HepG2 (cell line): ENCODE data around the gene UBE2D3. TPM values are rescaled to one million over a fixed set of nuclear protein-coding genes. Genes with fewer than 3 reads are reported as not detected.

Source experiments
- CREB3 ChIP-seq: sonication (generic); formaldehyde crosslinking; IDR thresholded peaks from 2 replicates; pipeline ENCODE4 v1.5.0; 2020; ENCODE audit warnings: missing genetic modification reagents
- HNF4A ChIP-seq: sonication (generic); formaldehyde crosslinking; IDR thresholded peaks from 2 replicates; pipeline ENCODE4 v1.4.0; 2020; ENCODE audit warnings: missing genetic modification reagents
- IKZF1 ChIP-seq: fragments of 450-650 bp; IDR thresholded peaks from 2 replicates; pipeline ENCODE4 v1.7.1; 2016
- KDM5A ChIP-seq: fragments of 200-600 bp; sonication (generic); IDR thresholded peaks from 2 replicates; pipeline ENCODE4 v1.7.0; 2018; ENCODE audit warnings: antibody characterized with exemption, mild to moderate bottlenecking, low read length, borderline replicate concordance
- MZF1 ChIP-seq: sonication (generic); formaldehyde crosslinking; IDR thresholded peaks from 2 replicates; pipeline ENCODE4 v1.8.1; 2023; ENCODE audit warnings: mild to moderate bottlenecking, missing genetic modification reagents, borderline replicate concordance
- NR2F1 ChIP-seq, 2 experiments: fragments of 450-650 bp in 1 of 2; formaldehyde crosslinking in 1 of 2; IDR thresholded peaks; 2 replicates each; pipeline versions ENCODE4 v1.5.0 to v1.6.1; 2016 to 2020; ENCODE audit warnings: mild to moderate bottlenecking in 1 of 2, missing compliant biosample characterization in 1 of 2, missing genetic modification reagents in 1 of 2, moderate library complexity in 1 of 2
- PCBP1 ChIP-seq: fragments of 200-400 bp; formaldehyde crosslinking; IDR thresholded peaks from 2 replicates; pipeline ENCODE4 v1.6.1; 2017; ENCODE audit warnings: mild to moderate bottlenecking, low read depth, low read length, borderline replicate concordance
- PHF20 ChIP-seq: sonication (generic); formaldehyde crosslinking; IDR thresholded peaks from 2 replicates; pipeline ENCODE4 v1.5.0; 2020; ENCODE audit warnings: mild to moderate bottlenecking, missing genetic modification reagents
- RBM39 ChIP-seq: fragments of 200-400 bp; formaldehyde crosslinking; IDR thresholded peaks from one replicate; pipeline ENCODE4 v1.6.1; 2018; ENCODE audit warnings: antibody characterized with exemption, mild to moderate bottlenecking, low read depth, low read length; ENCODE audit not compliant: poor library complexity, severe bottlenecking
- RFXANK ChIP-seq: IDR thresholded peaks from 2 replicates; pipeline ENCODE4 v1.6.1; 2016
- SMARCC2 ChIP-seq: fragments of 450-650 bp; IDR thresholded peaks from 2 replicates; pipeline ENCODE4 v1.6.1; 2017; ENCODE audit warnings: antibody characterized with exemption, mild to moderate bottlenecking
- SNAPC4 ChIP-seq: sonication (generic); formaldehyde crosslinking; IDR thresholded peaks from 2 replicates; pipeline ENCODE4 v1.4.0; 2020; ENCODE audit warnings: mild to moderate bottlenecking, missing genetic modification reagents
- SOX6 ChIP-seq, 2 experiments: fragments of 450-650 bp in 1 of 2; sonication (generic) in 1 of 2; formaldehyde crosslinking in 1 of 2; IDR thresholded peaks; 2 replicates each; pipeline versions ENCODE4 v1.4.0 to v1.6.1; 2017 to 2020; ENCODE audit warnings: antibody characterized with exemption in 1 of 2, mild to moderate bottlenecking in 1 of 2, missing genetic modification reagents in 1 of 2
- SRSF4 ChIP-seq: fragments of 200-400 bp; formaldehyde crosslinking; IDR thresholded peaks from one replicate; pipeline ENCODE4 v1.6.1; 2018; ENCODE audit warnings: mild to moderate bottlenecking, low read depth, low read length, moderate library complexity; ENCODE audit not compliant: poor library complexity, severe bottlenecking
- ZNF292 ChIP-seq: sonication (generic); formaldehyde crosslinking; IDR thresholded peaks from 2 replicates; pipeline ENCODE4 v1.8.1; 2022; ENCODE audit warnings: mild to moderate bottlenecking, low read depth, missing genetic modification reagents, borderline replicate concordance
- ZNF432 ChIP-seq: sonication (generic); formaldehyde crosslinking; IDR thresholded peaks from 2 replicates; pipeline ENCODE4 v1.5.0; 2020; ENCODE audit warnings: missing genetic modification reagents, mild to moderate bottlenecking, borderline replicate concordance
- ZNF589 ChIP-seq: sonication (generic); formaldehyde crosslinking; conservative IDR thresholded peaks from 2 replicates; pipeline ENCODE4 v1.8.0; 2022; ENCODE audit warnings: mild to moderate bottlenecking, moderate library complexity, missing genetic modification reagents
- ZNF605 ChIP-seq: sonication (generic); formaldehyde crosslinking; IDR thresholded peaks from 2 replicates; pipeline ENCODE4 v1.8.0; 2022; ENCODE audit warnings: mild to moderate bottlenecking, missing genetic modification reagents
- ZNF766 ChIP-seq: sonication (generic); formaldehyde crosslinking; IDR thresholded peaks from 2 replicates; pipeline ENCODE4 v1.5.0; 2020; ENCODE audit warnings: missing genetic modification reagents, borderline replicate concordance
- polyA plus RNA-seq, 8 experiments: library from polyadenylated mRNA; depleted of rRNA in 3 of 8; stranded (reverse) in 7 of 8; unstranded in 1 of 8; fragments of >200 nt; fragmentation: Illumina TruSeq in 4 of 8; extraction: Trizol in 4 of 8; gene quantifications; 2 replicates each; pipeline versions ENCODE4 v1.2.1 to v1.2.3, GENCODE V29; 2011 to 2016; ENCODE audit warnings: low read depth in 4 of 8, missing spikeins in 1 of 8, mixed read lengths in 1 of 8; ENCODE audit not compliant: insufficient read depth in 1 of 8
- total RNA-seq, 5 experiments: library from RNA; depleted of rRNA; stranded (reverse); fragments of >200 nt; fragmentation: Illumina TruSeq; extraction: Trizol; gene quantifications; 2 replicates each; pipeline ENCODE4 v1.2.3, GENCODE V29; 2016; ENCODE audit warnings: low read depth in 1 of 5
- TF ChIP-seq, protein P1 (sequence below): sonication (generic); formaldehyde crosslinking; IDR thresholded peaks from 2 replicates; pipeline ENCODE4 v1.4.0; 2020; ENCODE audit warnings: missing genetic modification reagents
- TF ChIP-seq, protein P2 (sequence below): sonication (generic); formaldehyde crosslinking; IDR thresholded peaks from 2 replicates; pipeline ENCODE4 v1.5.0; 2020; ENCODE audit warnings: missing genetic modification reagents

Gene UBE2D3
- total and polyA plus RNA-seq, 2 of the 13 experiments (the other 11 are each of a cell fraction or from before 2014, with no cell fraction given), result 224 to 293 TPM

DNA sequence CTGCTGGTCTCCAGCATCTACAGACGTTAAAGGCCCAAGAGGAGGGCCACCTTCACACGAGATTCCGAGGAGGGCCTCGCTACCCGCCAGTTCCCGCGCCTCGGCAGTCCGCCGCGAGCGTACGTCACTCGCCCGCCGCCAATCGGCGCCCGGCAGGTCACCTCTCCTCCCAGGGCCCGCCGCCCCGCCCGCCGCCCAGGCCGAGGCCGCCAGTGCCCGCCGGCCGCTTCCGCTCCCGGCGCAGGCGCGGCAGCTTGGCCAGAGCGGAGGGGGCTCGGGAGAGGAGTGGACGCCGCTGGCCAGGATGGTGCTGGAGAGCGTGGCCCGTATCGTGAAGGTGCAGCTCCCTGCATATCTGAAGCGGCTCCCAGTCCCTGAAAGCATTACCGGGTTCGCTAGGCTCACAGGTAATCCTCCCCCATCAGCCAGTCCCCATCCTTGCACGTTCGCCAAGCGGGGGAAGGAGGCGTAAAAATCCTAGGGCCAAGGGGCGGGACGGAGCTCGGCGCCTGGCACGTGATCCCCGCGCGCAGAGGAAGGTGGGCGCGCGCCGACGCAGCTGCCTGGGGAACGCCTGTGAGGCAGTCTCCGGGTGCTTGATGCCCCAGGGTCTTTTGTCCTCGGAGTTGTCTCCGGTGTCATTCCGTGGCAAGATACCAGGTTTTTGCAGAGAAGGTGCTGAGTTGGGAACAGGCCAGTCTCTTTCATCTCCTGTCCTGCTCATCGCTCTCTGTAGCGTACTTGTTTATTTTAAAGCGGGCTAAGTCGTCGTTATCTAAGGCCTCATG lies 41.6 kb upstream of the UBE2D3 start, which contains the start of gene CISD2 (continued):
- no peak for TF ChIP-seq IKZF1
- TF ChIP-seq ZNF432, result no peak
- no peak for TF ChIP-seq SOX6 (IDR thresholded peaks at IDR 0.05)
- peak; percentile 50 for TF ChIP-seq SOX6 (CRISPR knock-in tag; IDR thresholded peaks at IDR 0.05)
- TF ChIP-seq NR2F1 (CRISPR knock-in tag; IDR thresholded peaks at IDR 0.05), result peak; percentile 10 to 32; a peak in 1 of 4 replicates
- TF ChIP-seq ZNF766, result no peak
- TF ChIP-seq KDM5A, result no peak
- TF ChIP-seq RFXANK (CRISPR knock-in tag), result peak; percentile 74; the same call in 1 of the 2 replicates
- peak; percentile 98 for TF ChIP-seq ZNF605 (CRISPR knock-in tag)
- TF ChIP-seq PCBP1, result no peak
- peak; percentile 60 for TF ChIP-seq PHF20 (CRISPR knock-in tag)
- TF ChIP-seq, protein P1, sequence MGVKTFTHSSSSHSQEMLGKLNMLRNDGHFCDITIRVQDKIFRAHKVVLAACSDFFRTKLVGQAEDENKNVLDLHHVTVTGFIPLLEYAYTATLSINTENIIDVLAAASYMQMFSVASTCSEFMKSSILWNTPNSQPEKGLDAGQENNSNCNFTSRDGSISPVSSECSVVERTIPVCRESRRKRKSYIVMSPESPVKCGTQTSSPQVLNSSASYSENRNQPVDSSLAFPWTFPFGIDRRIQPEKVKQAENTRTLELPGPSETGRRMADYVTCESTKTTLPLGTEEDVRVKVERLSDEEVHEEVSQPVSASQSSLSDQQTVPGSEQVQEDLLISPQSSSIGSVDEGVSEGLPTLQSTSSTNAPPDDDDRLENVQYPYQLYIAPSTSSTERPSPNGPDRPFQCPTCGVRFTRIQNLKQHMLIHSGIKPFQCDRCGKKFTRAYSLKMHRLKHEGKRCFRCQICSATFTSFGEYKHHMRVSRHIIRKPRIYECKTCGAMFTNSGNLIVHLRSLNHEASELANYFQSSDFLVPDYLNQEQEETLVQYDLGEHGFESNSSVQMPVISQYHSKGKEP (CRISPR knock-in tag), result no peak
- peak; percentile 95 for TF ChIP-seq RBM39
- no peak for TF ChIP-seq SRSF4
- TF ChIP-seq, protein P2, sequence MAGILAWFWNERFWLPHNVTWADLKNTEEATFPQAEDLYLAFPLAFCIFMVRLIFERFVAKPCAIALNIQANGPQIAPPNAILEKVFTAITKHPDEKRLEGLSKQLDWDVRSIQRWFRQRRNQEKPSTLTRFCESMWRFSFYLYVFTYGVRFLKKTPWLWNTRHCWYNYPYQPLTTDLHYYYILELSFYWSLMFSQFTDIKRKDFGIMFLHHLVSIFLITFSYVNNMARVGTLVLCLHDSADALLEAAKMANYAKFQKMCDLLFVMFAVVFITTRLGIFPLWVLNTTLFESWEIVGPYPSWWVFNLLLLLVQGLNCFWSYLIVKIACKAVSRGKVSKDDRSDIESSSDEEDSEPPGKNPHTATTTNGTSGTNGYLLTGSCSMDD (CRISPR knock-in tag), result no peak
- no peak for TF ChIP-seq SMARCC2
- peak; percentile 88 for TF ChIP-seq SNAPC4 (CRISPR knock-in tag)
- TF ChIP-seq HNF4A (CRISPR knock-in tag), result no peak; the same call in 1 of the 2 replicates
- no peak for TF ChIP-seq CREB3
- peak; percentile 96 for TF ChIP-seq ZNF292 (CRISPR knock-in tag)
- no peak; the same call in 1 of the 2 replicates for TF ChIP-seq ZNF589
- TF ChIP-seq MZF1 (CRISPR knock-in tag), result no peak
